HG02852 (cell line): ENCODE data around the gene SAMD4B.

ENCODE experiments used
- ATAC-seq: cut with Tn5 transposase; IDR thresholded peaks from one replicate; pipeline ENCODE4 v1.9.1; 2021; ENCODE audit warnings: mild to moderate bottlenecking, moderate library complexity; ENCODE audit not compliant: unreplicated experiment

Gene SAMD4B, protein sequence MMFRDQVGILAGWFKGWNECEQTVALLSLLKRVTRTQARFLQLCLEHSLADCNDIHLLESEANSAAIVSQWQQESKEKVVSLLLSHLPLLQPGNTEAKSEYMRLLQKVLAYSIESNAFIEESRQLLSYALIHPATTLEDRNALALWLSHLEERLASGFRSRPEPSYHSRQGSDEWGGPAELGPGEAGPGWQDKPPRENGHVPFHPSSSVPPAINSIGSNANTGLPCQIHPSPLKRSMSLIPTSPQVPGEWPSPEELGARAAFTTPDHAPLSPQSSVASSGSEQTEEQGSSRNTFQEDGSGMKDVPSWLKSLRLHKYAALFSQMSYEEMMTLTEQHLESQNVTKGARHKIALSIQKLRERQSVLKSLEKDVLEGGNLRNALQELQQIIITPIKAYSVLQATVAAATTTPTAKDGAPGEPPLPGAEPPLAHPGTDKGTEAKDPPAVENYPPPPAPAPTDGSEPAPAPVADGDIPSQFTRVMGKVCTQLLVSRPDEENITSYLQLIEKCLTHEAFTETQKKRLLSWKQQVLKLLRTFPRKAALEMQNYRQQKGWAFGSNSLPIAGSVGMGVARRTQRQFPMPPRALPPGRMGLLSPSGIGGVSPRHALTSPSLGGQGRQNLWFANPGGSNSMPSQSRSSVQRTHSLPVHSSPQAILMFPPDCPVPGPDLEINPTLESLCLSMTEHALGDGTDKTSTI

DNA sequence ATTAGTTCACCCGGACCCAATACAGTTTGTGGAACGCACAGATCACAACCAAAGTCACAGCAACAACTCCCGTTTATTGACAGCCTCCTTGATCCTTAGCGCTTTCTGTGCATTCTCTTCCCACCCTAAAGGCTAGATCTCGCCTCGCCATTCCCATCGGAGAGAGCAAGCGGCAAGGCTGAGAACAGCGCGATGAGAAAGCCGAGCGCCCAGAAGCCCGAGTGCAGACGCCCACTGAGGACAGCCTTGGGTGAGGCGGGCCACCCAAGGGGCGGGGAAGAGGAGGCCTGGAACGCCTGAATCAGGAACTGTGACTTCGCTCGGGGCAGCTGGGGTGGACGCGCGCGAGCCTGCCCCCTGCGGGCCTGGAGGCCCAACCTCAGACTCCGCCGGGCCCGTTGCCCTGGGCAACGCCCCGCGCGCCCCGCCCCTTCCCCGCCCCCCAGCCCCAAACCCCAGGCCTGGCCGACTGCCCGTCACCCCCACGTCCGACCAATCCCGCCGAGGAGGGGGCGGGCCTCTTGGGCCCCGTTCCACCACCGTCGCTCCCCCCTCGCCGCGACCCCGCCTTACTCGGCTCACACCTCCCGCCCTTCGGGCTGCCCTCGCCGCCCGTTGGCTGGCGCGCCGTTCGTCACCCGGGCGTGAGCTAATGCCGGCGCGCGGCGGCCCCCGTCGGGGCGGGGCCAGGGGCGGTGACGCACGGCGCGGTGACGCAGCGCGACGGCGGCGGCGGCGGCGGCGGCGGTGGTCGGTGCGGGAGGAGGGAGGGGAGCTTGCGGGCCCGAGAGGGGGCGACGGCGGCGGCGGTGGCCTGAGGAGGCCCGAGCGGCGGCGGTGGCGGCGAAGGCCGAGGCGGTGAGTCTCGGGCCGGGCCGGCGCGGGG lies at the start of gene SAMD4B:
TSS of gene SAMD4B (plus strand) at position 703 of the 886 bp plus-strand sequence. CDS start 14,473 bp downstream, outside the sequence.
- peak; percentile 92 for ATAC-seq

GRCh38 chr19:39293394-39293793 lies 48.8 kb upstream of the SAMD4B start:
- ATAC-seq, result no peak

GRCh38 chr19:39296055-39296645 lies 46.1 kb upstream of the SAMD4B start, which contains the start of gene IFNL1:
Gene IFNL1 (plus strand): TSS chr19:39296407. CDS start chr19:39296422, 15 bp downstream.
- ATAC-seq, result no peak

GRCh38 chr19:39296906-39297305 lies 45.3 kb upstream of the SAMD4B start:
- no peak for ATAC-seq

DNA sequence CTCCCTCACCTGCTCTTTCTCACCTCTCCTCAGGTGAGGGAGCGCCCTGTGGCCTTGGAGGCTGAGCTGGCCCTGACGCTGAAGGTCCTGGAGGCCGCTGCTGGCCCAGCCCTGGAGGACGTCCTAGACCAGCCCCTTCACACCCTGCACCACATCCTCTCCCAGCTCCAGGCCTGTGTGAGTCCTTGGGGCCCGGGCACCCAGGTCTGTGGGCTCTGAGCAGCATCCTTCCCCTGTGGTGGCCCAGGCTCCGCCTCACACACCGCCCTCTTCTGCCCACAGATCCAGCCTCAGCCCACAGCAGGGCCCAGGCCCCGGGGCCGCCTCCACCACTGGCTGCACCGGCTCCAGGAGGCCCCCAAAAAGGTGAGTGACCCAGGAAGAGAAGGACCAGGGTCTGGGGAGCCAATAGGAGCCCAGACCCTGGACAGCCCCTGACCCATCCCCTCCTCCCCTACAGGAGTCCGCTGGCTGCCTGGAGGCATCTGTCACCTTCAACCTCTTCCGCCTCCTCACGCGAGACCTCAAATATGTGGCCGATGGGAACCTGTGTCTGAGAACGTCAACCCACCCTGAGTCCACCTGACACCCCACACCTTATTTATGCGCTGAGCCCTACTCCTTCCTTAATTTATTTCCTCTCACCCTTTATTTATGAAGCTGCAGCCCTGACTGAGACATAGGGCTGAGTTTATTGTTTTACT lies 44.1 kb upstream of the SAMD4B start:
- ATAC-seq, result no peak

DNA sequence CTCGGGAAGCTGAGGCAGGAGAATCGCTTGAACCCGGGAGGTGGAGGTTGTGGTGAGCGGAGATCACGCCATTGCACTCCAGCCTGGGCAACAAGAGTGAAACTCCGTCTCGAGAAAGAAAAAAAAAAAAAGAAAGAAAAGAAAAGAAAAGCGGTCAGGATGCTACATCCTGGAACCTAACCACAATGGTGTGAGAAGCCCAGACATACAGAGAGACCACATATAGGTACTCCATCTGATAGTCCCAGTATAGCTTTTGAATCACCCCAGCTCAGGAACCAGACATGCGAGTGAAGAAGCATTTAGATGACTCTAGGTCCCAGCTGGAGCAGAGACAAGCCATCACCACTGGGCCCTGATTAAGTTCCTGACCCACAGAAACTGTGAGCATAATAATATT lies 42.8 kb upstream of the SAMD4B start:
- no peak for ATAC-seq

DNA sequence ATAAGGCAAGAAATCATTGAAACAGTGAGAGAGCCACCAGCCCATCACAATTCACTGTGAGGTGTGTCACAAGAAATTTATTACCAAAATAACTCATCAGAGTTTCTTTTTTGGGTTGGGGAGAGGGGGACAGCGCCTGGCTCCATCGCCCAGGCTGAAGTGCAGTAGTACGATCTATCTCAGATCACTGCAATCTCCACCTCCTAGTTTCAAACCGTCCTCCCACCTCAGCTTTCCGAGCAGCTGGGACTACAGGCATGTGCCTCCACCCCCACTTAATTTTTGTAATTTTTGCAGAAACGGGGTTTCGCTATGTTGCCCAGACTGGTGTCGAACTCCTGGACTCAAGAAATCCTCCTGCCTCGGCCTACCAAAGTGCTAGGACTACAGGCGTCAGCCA lies 42.4 kb upstream of the SAMD4B start:
- ATAC-seq, result no peak

DNA sequence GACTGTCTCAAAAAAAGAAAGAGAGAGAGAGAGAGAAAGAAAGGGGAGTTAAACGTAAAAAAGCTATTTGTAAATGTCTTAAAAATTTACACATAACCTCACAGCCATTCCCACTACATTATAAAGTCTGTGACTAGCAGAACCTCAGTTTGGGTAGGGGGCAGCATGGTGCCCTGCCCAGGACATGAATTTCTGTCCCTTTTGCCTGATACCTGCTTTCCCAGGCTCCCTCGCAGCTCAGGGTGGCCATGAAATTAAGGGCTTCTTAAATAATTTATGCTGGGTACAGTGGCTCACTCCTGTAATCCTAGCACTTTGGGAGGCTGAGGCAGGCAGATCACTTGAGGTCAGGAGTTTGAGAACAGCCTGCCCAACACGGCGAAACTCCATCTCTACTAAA lies 41.2 kb upstream of the SAMD4B start:
- ATAC-seq, result no peak

- no peak for ATAC-seq
These were observed 40.7 kb upstream of the SAMD4B start for GRCh38 chr19:39301562-39301961.

DNA sequence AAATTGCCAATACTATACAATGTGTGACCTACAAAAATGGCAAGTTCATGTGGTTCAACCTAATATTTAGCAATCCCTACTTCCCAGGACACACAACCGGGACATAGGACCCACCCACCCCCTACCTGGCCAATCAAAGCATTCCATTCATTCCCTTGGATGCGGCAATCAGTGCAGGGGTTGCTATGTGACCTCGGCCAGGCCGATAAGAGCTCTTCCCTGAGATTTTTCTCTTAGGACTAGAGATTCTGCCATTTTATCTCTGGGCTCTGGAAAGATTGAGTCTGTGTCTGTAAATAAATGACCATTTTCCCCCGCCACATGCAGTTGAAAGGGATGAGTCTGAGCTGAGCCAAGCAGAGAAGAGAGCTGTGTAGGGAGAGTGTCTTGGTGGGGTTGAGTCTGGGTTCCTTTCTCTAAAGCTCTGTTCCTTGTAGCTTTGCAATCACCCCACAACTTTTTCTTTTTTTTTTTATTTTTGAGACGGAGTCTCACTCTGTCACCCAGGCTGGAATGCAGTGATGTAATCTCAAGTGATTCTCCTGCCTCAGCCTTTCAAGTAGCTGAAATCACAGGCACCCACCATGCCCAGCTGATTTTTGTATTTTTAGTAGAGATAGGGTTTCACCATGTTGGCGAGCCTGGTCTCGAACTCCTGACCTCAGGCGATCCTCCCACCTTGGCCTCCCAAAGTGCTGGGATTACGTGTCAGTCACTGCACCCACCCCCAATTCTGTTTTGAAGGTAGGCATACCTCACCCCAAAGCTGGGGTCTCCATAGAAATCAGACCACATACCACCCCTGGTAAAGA lies 38.6 kb upstream of the SAMD4B start:
- ATAC-seq, result no peak

GRCh38 chr19:39304185-39304513 lies 38.1 kb upstream of the SAMD4B start:
- ATAC-seq, result no peak

DNA sequence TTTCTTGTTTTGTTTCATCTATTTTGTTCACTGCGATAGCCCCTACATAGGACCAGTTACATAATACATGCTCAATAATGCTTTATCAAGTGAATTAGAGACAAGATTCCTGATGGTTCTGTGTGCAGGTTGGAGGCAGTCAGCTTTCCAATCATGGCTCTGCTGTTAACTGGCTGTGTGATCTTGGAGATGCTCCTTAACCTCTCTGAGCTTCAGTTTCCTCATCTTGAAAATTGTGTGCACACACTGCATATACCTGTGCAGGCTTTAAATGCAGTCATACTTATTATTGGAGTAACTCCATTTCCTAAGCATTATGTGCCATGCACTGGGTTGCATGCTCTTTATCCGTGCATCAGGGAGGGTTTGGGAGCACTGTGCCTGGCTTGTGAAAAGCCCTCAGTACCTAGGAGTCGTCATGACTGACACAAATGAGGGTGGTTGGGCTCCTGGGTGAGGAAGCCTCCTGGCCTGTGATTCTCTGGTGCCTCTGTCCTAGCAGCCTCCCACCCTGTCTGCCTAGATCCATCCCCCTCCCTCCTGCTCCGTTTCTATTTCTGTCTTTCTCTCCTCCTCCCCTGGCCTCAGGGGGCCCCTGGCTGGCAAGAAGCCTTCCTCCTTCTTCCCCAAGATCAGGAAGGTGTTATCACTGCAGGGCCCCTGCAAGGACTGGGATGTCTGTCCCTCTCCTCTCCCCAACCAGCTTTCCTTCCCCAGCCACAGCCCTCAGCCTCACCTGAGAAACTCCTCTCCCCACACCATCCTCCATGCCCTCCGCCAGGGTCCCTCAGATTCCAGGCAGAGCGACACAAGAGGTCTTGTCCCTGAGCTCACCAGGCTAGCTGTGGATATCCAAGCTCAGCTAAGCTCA lies 37.3 kb upstream of the SAMD4B start:
- no peak for ATAC-seq

DNA sequence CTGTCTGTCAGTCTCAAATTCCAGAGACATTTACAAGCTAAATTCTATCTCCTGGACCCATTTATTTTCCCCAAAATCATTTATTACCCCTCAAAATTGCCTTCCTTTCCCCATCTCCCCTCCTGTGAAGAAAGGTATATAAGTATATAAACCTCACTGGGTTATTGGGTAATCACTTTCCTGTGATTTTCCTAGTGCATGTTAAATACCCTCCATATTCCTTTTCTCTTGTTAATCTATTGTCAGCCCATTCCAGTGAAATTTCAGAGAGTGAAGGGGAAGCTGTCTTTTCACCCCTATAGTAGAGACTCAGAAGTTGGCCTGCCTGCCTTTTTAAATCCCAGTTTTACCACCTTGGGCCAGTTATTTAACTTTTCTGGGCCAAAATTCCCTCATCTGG lies 36.1 kb upstream of the SAMD4B start:
- no peak for ATAC-seq

- no peak for ATAC-seq
These were observed 35.0 kb upstream of the SAMD4B start for GRCh38 chr19:39307046-39307821.

DNA sequence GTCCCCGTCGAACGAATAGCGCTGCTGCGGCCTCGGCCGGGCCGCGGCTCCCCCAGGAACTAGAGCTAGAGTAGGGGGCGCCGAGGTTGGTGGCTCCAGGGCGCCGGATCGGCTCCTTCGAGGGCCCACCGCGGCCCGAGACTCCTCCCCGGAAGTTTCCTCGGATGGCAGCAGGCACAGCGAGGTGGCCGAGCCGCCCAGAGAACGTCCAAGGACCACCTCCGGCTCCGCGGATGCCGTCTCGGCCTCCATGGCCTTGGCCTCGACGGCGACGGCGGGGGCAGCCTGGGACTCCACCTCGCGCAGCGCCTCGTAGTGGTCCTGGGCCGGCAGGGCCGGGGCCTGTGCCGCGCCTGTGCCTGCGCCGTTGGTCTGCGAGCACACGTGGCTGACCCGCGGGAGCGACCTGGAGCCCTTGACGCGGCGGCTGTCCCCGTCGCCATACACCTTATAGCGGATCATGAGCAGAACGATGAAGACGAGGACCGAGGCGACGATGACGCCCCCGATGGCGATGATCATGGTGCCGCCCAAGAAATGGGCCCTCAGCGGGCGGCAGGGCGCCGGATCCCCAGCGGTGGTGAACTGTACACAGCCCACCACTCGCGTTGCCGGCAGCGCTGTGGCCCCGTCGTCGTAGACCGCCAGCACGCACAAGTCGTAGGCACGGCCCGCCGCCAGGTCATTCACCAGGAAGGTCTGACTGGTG lies 34.2 kb upstream of the SAMD4B start:
- ATAC-seq, result no peak

- no peak for ATAC-seq
These were observed 33.5 kb upstream of the SAMD4B start for GRCh38 chr19:39308531-39309304.
